Upper lobe of left lung (tissue), 6 donors: Measurements from ENCODE around the gene DIAPH3. TPM values are rescaled to one million over a fixed set of nuclear protein-coding genes. Genes with fewer than 3 reads are reported as not detected.

Experiments
- ATAC-seq, 2 donors: fragments of 200-7000 bp; cut with Tn5 transposase; one replicate each; pipeline ENCODE4 v1.9.1; 2022; ENCODE audit warnings: mild to moderate bottlenecking in 2 of 2, moderate library complexity in 2 of 2; ENCODE audit not compliant: low FRiP score in 2 of 2
- DNase-seq, 2 donors: peaks; one replicate each; pipeline ENCODE4 v3.0.0-alpha.2; 2019 to 2020
- H3K27ac ChIP-seq, 4 donors: fragments of 200-600 bp; sonication (generic); one replicate each; pipeline ENCODE4 v1.5.1; 2016 to 2019
- H3K27me3 ChIP-seq, 4 donors: fragments of 200-600 bp; sonication (generic); one replicate each; pipeline ENCODE4 v1.5.1; 2017 to 2019
- H3K36me3 ChIP-seq, 4 donors: fragments of 200-600 bp; sonication (generic); one replicate each; pipeline ENCODE4 v1.5.1; 2016 to 2019
- H3K4me1 ChIP-seq, 4 donors: fragments of 200-600 bp; sonication (generic); one replicate each; pipeline ENCODE4 v1.5.1; 2018 to 2019
- H3K4me3 ChIP-seq, 4 donors: fragments of 200-600 bp; sonication (generic); one replicate each; pipeline ENCODE4 v1.5.1; 2017 to 2019; ENCODE audit warnings: mild to moderate bottlenecking in 2 of 4, moderate library complexity in 1 of 4
- H3K9me3 ChIP-seq, 4 donors: fragments of 200-600 bp; sonication (generic); one replicate each; pipeline ENCODE4 v1.5.1; 2018 to 2019
- EP300 ChIP-seq, 4 donors: sonication (generic); formaldehyde crosslinking; IDR thresholded peaks; one replicate each; pipeline ENCODE4 v1.5.1; 2017; ENCODE audit warnings: antibody characterized with exemption in 4 of 4, control low read depth in 2 of 4
- POLR2A ChIP-seq, 4 donors: fragments of 450-650 bp; IDR thresholded peaks; one replicate each; pipeline ENCODE4 v1.5.1; 2016 to 2017; ENCODE audit warnings: antibody characterized with exemption in 4 of 4, mild to moderate bottlenecking in 2 of 4
- POLR2AphosphoS5 ChIP-seq, 2 donors: sonication (generic); formaldehyde crosslinking; IDR thresholded peaks; one replicate each; pipeline ENCODE4 v1.5.1; 2017; ENCODE audit warnings: antibody characterized with exemption in 2 of 2
- WGBS, 2 donors: methylation state at CpG; one replicate each; pipeline ENCODE4 v1.1.5; 2017 to 2018; 5-methylcytosine and 5-hydroxymethylcytosine counted together
- total RNA-seq, 6 donors: library from RNA; depleted of rRNA in 4 of 6; stranded (reverse); fragments of >200 nt in 4 of 6; gene quantifications; one replicate each; pipeline versions ENCODE4 v1.1.0 to v1.2.1, GENCODE V29; 2016 to 2021
- TF ChIP-seq, protein P1 (sequence below), 6 experiments: fragments of 450-650 bp in 4 of 6; fragments of 200-600 bp in 2 of 6; sonication (generic) in 2 of 6; IDR thresholded peaks; one replicate each; pipeline ENCODE4 v1.5.1; 2016 to 2019; ENCODE audit warnings: antibody characterized with exemption in 6 of 6
- donor health status: DM: no; HTN: no; CAD: no; lungs with moderate emphysema.
- donor health status: DM: no; HTN: yes; CAD: no; lungs with severe emphysema.

The DIAPH3 gene
- total RNA-seq, 6 donors from 2014 or later: 2.8 to 6.3 (median 5.4) TPM

DNA sequence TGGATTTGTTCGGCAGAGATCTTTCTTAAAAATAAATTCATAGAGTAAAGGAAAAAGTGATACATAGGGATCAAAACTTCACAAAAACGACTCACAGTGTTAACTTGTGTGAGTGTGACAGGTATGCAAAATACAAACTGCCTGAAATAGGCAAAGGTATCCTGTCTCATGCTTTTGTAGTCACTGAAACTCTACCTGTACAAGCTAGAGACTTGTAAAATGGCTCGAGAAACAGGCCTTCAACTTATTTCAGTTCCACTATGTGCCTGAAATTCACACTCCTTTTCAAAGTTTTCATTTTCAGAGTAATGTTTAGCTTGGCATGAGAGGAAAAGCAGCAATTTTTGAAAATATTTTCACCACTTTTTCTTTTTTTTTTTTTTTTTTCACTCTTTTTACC lies 290.4 kb downstream of the DIAPH3 start:
- H3K27ac ChIP-seq: no peak overlapping the region
- no peak for TF ChIP-seq POLR2A (IDR thresholded peaks at IDR 0.05)
- no peak for TF ChIP-seq POLR2AphosphoS5 (IDR thresholded peaks at IDR 0.05)
- TF ChIP-seq, protein P1, sequence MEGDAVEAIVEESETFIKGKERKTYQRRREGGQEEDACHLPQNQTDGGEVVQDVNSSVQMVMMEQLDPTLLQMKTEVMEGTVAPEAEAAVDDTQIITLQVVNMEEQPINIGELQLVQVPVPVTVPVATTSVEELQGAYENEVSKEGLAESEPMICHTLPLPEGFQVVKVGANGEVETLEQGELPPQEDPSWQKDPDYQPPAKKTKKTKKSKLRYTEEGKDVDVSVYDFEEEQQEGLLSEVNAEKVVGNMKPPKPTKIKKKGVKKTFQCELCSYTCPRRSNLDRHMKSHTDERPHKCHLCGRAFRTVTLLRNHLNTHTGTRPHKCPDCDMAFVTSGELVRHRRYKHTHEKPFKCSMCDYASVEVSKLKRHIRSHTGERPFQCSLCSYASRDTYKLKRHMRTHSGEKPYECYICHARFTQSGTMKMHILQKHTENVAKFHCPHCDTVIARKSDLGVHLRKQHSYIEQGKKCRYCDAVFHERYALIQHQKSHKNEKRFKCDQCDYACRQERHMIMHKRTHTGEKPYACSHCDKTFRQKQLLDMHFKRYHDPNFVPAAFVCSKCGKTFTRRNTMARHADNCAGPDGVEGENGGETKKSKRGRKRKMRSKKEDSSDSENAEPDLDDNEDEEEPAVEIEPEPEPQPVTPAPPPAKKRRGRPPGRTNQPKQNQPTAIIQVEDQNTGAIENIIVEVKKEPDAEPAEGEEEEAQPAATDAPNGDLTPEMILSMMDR (IDR thresholded peaks at IDR 0.05): no peak
- no peak for TF ChIP-seq EP300 (IDR thresholded peaks at IDR 0.05)
- H3K4me1 ChIP-seq: no peaks in the 10 kb centered on the region
- ATAC-seq (no peak), DNase-seq (no peak)
- WGBS, 2 donors: 85% methylated on average over 3 of the region's 3 CpGs
- H3K36me3 ChIP-seq: no peaks in the 10 kb centered on the region
- H3K4me3 ChIP-seq: no peak overlapping the region
- no peaks in the 10 kb centered on the region for H3K9me3 ChIP-seq
- H3K27me3 ChIP-seq: no peaks in the 10 kb centered on the region

GRCh38 chr13:59867867-59868266 lies 295.9 kb downstream of the DIAPH3 start:
- Histone ChIP-seq H3K9me3 (no peaks in the 10 kb centered on the region), H3K27me3 (no peaks in the 10 kb centered on the region), H3K27ac (no peak overlapping the region), H3K4me3 (no peak overlapping the region), H3K4me1 (no peaks in the 10 kb centered on the region), H3K36me3 (no peaks in the 10 kb centered on the region)
- TF ChIP-seq EP300 (IDR thresholded peaks at IDR 0.05) (no peak), POLR2AphosphoS5 (IDR thresholded peaks at IDR 0.05) (no peak), POLR2A (IDR thresholded peaks at IDR 0.05) (no peak)
- TF ChIP-seq, protein P1 (IDR thresholded peaks at IDR 0.05): no peak
- WGBS, 2 donors: 79 to 81% methylated on average over 5 of the region's 5 CpGs
- DNase-seq (no peak), ATAC-seq (no peak)

GRCh38 chr13:59865398-59865797 lies 298.3 kb downstream of the DIAPH3 start:
- no peak for ATAC-seq
- Histone ChIP-seq H3K27me3 (no peaks in the 10 kb centered on the region), H3K36me3 (no peaks in the 10 kb centered on the region), H3K27ac (no peak overlapping the region), H3K4me3 (no peak overlapping the region), H3K9me3 (no peaks in the 10 kb centered on the region), H3K4me1 (no peaks in the 10 kb centered on the region)
- DNase-seq: no peak
- 23 to 30% methylated on average over 3 of the region's 3 CpGs for WGBS, 2 donors
- TF ChIP-seq EP300 (IDR thresholded peaks at IDR 0.05) (no peak), POLR2AphosphoS5 (IDR thresholded peaks at IDR 0.05) (no peak), POLR2A (IDR thresholded peaks at IDR 0.05) (no peak)
- TF ChIP-seq, protein P1 (IDR thresholded peaks at IDR 0.05): no peak

DNA sequence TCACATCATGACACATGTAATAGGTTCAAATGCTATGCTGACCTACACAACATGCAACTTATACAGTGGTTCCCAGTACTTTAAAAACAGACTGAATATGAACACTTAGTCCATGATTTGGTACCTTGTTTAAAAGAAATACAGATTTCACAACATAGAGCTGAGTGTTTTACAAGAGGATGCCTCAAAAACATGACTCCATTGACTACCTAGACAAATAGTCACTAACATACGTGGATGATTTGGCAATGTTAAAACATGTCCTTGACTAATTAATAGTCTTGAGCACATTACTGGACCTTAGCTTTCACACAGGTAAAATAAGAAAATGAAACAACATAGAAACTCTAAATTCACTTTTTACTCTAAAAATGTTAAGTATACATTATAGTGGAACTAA lies 300.1 kb downstream of the DIAPH3 start:
- WGBS, 2 donors: 64 to 91% methylated on average over 1 of the region's 1 CpG
- H3K36me3 ChIP-seq: no peaks in the 10 kb centered on the region
- ATAC-seq: no peak
- DNase-seq: no peak
- H3K4me1 ChIP-seq: no peaks in the 10 kb centered on the region
- no peaks in the 10 kb centered on the region for H3K27me3 ChIP-seq
- TF ChIP-seq POLR2AphosphoS5 (IDR thresholded peaks at IDR 0.05) (no peak), EP300 (IDR thresholded peaks at IDR 0.05) (no peak), POLR2A (IDR thresholded peaks at IDR 0.05) (no peak)
- TF ChIP-seq, protein P1 (IDR thresholded peaks at IDR 0.05): no peak
- H3K27ac ChIP-seq: no peak overlapping the region
- H3K9me3 ChIP-seq: no peaks in the 10 kb centered on the region
- H3K4me3 ChIP-seq: no peak overlapping the region

DNA sequence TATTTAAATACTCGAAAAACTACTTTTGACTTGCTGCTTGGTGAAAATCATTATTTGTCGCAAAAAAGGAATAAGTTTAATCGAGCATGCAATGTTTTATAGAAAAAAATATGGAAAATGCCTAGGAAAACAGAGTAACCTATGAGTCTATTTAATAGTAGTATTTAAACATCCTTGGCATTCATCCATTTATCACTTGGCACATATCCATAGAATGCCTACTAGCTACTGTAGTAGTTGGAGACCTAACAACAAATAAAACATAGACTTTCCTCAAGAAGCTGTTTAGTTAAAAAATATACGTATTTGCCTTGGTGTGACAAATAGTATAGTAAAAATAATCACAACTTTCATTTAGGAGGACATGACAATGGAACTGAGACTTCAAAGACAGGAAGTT lies 302.1 kb downstream of the DIAPH3 start:
- no peak for DNase-seq
- no peaks in the 10 kb centered on the region for H3K9me3 ChIP-seq
- H3K27me3 ChIP-seq: no peaks in the 10 kb centered on the region
- TF ChIP-seq EP300 (IDR thresholded peaks at IDR 0.05) (no peak), POLR2A (IDR thresholded peaks at IDR 0.05) (no peak), POLR2AphosphoS5 (IDR thresholded peaks at IDR 0.05) (no peak)
- TF ChIP-seq, protein P1 (IDR thresholded peaks at IDR 0.05): no peak
- ATAC-seq: no peak
- H3K27ac ChIP-seq: no peak overlapping the region
- 90% methylated on average over 4 of the region's 4 CpGs for WGBS, 2 donors
- no peak overlapping the region for H3K4me3 ChIP-seq
- H3K36me3 ChIP-seq: no peaks in the 10 kb centered on the region
- no peaks in the 10 kb centered on the region for H3K4me1 ChIP-seq
